ENCODE results near the gene CEP164. TPM values are rescaled to one million over a fixed set of nuclear protein-coding genes. Genes with fewer than 3 reads are reported as not detected.

CEP164 gene
- 38.8 TPM for polyA plus RNA-seq (2013, experiment 1 of 2)
- polyA plus RNA-seq (2013, experiment 2 of 2): 35.7 TPM

- Histone ChIP-seq H3K23ac (ENCODE audit: low read length in 2 of 2) (peak within 1 kb of the TSS in 1 of 2 experiments; percentile 59), H2BK15ac (ENCODE audit: low read depth, poor library complexity, severe bottlenecking) (peak within 1 kb of the TSS; percentile 98), H3K18ac (ENCODE audit: low read depth in 1 of 2, low read length in 2 of 2) (peak within 1 kb of the TSS; percentile 83 to 91), H2BK12ac (ENCODE audit: low read length in 2 of 2) (peak within 1 kb of the TSS in 1 of 2 experiments; percentile 75), H3K4me1 (ENCODE audit: control insufficient read depth, insufficient read depth, low read depth, low read length) (peaks cover 4% of the 10 kb centered on the region), H3K4me2 (ENCODE audit: low read length, poor library complexity, severe bottlenecking) (peak within 1 kb of the TSS; percentile 84), H3K14ac (ENCODE audit: low read length in 2 of 2) (peak within 1 kb of the TSS in 1 of 2 experiments; percentile 80), H4K8ac (ENCODE audit: low read length) (peak within 1 kb of the TSS; percentile 85), H2AK5ac (ENCODE audit: low read length, severe bottlenecking) (no peak within 1 kb of the TSS), H3K36me3 (ENCODE audit: control insufficient read depth in 1 of 2, insufficient read depth in 2 of 2, low read depth in 1 of 2, low read length in 2 of 2) (no peaks in the 10 kb centered on the region), H3K9me3 (ENCODE audit: control insufficient read depth, low read length) (no peaks in the 10 kb centered on the region), H3K9ac (ENCODE audit: low read length) (peak within 1 kb of the TSS; percentile 96), H2BK5ac (ENCODE audit: low read depth, low read length, poor library complexity, severe bottlenecking) (peak within 1 kb of the TSS; percentile 61), H3K27ac (ENCODE audit: low read length, poor library complexity, severe bottlenecking) (peak within 1 kb of the TSS; percentile 78), H3K4ac (ENCODE audit: low read depth in 1 of 2, low read length in 2 of 2) (peak within 1 kb of the TSS; percentile 31 to 78), H2BK120ac (ENCODE audit: low read depth, low read length) (peak within 1 kb of the TSS; percentile 84), H3K27me3 (ENCODE audit: control insufficient read depth in 1 of 2, insufficient read depth in 1 of 2, low read length in 2 of 2) (no peaks in the 10 kb centered on the region), H3K4me3 (ENCODE audit: insufficient read depth in 1 of 2, low read depth in 1 of 2, low read length in 2 of 2) (peak within 1 kb of the TSS; percentile 85 to 86), H4K91ac (ENCODE audit: low read length) (peak within 1 kb of the TSS; percentile 61), H2AFZ (ENCODE audit: low read depth, low read length) (peak within 1 kb of the TSS; percentile 80), H3K79me1 (replicated peaks; ENCODE audit: low read length, poor library complexity, severe bottlenecking) (peaks cover 14% of the 10 kb centered on the region)
- DNase-seq: peak; percentile 97
- under 1% methylated on average over 64 of the region's 64 CpGs for WGBS
Observed at GRCh38 chr11:117327567-117328374, at the start of gene CEP164. Gene CEP164, plus strand, starts transcription at chr11:117327854. Its CDS starts 10,733 bp downstream, at chr11:117338587.

- Histone ChIP-seq H3K9ac (ENCODE audit: low read length) (no peak overlapping the region), H2BK5ac (ENCODE audit: low read depth, low read length, poor library complexity, severe bottlenecking) (no peak overlapping the region), H3K27ac (ENCODE audit: low read length, poor library complexity, severe bottlenecking) (no peak overlapping the region), H3K9me3 (ENCODE audit: control insufficient read depth, low read length) (no peaks in the 10 kb centered on the region), H2BK15ac (ENCODE audit: low read depth, poor library complexity, severe bottlenecking) (no peak overlapping the region), H3K4ac (ENCODE audit: low read depth in 1 of 2, low read length in 2 of 2) (no peak overlapping the region), H2AFZ (ENCODE audit: low read depth, low read length) (no peak overlapping the region), H3K36me3 (ENCODE audit: control insufficient read depth in 1 of 2, insufficient read depth in 2 of 2, low read depth in 1 of 2, low read length in 2 of 2) (peaks cover 14 to 28% of the 10 kb centered on the region in 2 experiments), H2AK5ac (ENCODE audit: low read length, severe bottlenecking) (no peak overlapping the region), H4K91ac (ENCODE audit: low read length) (no peak overlapping the region), H2BK12ac (ENCODE audit: low read length in 2 of 2) (no peak overlapping the region), H3K79me1 (replicated peaks; ENCODE audit: low read length, poor library complexity, severe bottlenecking) (peaks cover 6% of the 10 kb centered on the region), H3K4me2 (ENCODE audit: low read length, poor library complexity, severe bottlenecking) (no peak overlapping the region), H3K18ac (ENCODE audit: low read depth in 1 of 2, low read length in 2 of 2) (no peak overlapping the region), H3K4me1 (ENCODE audit: control insufficient read depth, insufficient read depth, low read depth, low read length) (peaks cover 7% of the 10 kb centered on the region), H4K8ac (ENCODE audit: low read length) (no peak overlapping the region), H3K14ac (ENCODE audit: low read length in 2 of 2) (no peak overlapping the region), H3K4me3 (ENCODE audit: insufficient read depth in 1 of 2, low read depth in 1 of 2, low read length in 2 of 2) (no peak overlapping the region), H2BK120ac (ENCODE audit: low read depth, low read length) (no peak overlapping the region), H3K23ac (ENCODE audit: low read length in 2 of 2) (no peak overlapping the region), H3K27me3 (ENCODE audit: control insufficient read depth in 1 of 2, insufficient read depth in 1 of 2, low read length in 2 of 2) (no peaks in the 10 kb centered on the region)
- no peak for DNase-seq
- WGBS: 100% methylated on average over 1 of the region's 2 CpGs
Observed at GRCh38 chr11:117278347-117278746, 49.3 kb upstream of the CEP164 start.

GRCh38 chr11:117279711-117280376 is 47.8 kb upstream of the CEP164 start:
- WGBS: 81% methylated on average over 4 of the region's 4 CpGs
- H3K79me1 ChIP-seq (replicated peaks; ENCODE audit: low read length, poor library complexity, severe bottlenecking): peaks cover 6% of the 10 kb centered on the region
- H3K4me2 ChIP-seq (ENCODE audit: low read length, poor library complexity, severe bottlenecking): no peak overlapping the region
- no peak overlapping the region for H4K8ac ChIP-seq (ENCODE audit: low read length)
- no peak overlapping the region for H2BK5ac ChIP-seq (ENCODE audit: low read depth, low read length, poor library complexity, severe bottlenecking)
- H3K4ac ChIP-seq (ENCODE audit: low read depth in 1 of 2, low read length in 2 of 2): no peak overlapping the region
- no peak overlapping the region for H4K91ac ChIP-seq (ENCODE audit: low read length)
- no peak overlapping the region for H2BK12ac ChIP-seq (ENCODE audit: low read length in 2 of 2)
- H2AK5ac ChIP-seq (ENCODE audit: low read length, severe bottlenecking): no peak overlapping the region
- no peaks in the 10 kb centered on the region for H3K27me3 ChIP-seq (ENCODE audit: control insufficient read depth in 1 of 2, insufficient read depth in 1 of 2, low read length in 2 of 2)
- H3K4me1 ChIP-seq (ENCODE audit: control insufficient read depth, insufficient read depth, low read depth, low read length): peaks cover 7% of the 10 kb centered on the region
- DNase-seq: no peak
- no peaks in the 10 kb centered on the region for H3K9me3 ChIP-seq (ENCODE audit: control insufficient read depth, low read length)
- no peak overlapping the region for H2AFZ ChIP-seq (ENCODE audit: low read depth, low read length)
- H3K14ac ChIP-seq (ENCODE audit: low read length in 2 of 2): no peak overlapping the region
- H2BK15ac ChIP-seq (ENCODE audit: low read depth, poor library complexity, severe bottlenecking): no peak overlapping the region
- H2BK120ac ChIP-seq (ENCODE audit: low read depth, low read length): no peak overlapping the region
- H3K4me3 ChIP-seq (ENCODE audit: insufficient read depth in 1 of 2, low read depth in 1 of 2, low read length in 2 of 2): no peak overlapping the region
- no peak overlapping the region for H3K23ac ChIP-seq (ENCODE audit: low read length in 2 of 2)
- no peak overlapping the region for H3K27ac ChIP-seq (ENCODE audit: low read length, poor library complexity, severe bottlenecking)
- no peak overlapping the region for H3K9ac ChIP-seq (ENCODE audit: low read length)
- H3K36me3 ChIP-seq (ENCODE audit: control insufficient read depth in 1 of 2, insufficient read depth in 2 of 2, low read depth in 1 of 2, low read length in 2 of 2): peaks cover 19 to 43% of the 10 kb centered on the region in 2 experiments
- H3K18ac ChIP-seq (ENCODE audit: low read depth in 1 of 2, low read length in 2 of 2): no peak overlapping the region

- Histone ChIP-seq H3K4me3 (ENCODE audit: insufficient read depth in 1 of 2, low read depth in 1 of 2, low read length in 2 of 2) (no peak overlapping the region), H2BK5ac (ENCODE audit: low read depth, low read length, poor library complexity, severe bottlenecking) (no peak overlapping the region), H2BK15ac (ENCODE audit: low read depth, poor library complexity, severe bottlenecking) (no peak overlapping the region), H3K27me3 (ENCODE audit: control insufficient read depth in 1 of 2, insufficient read depth in 1 of 2, low read length in 2 of 2) (no peaks in the 10 kb centered on the region), H2BK120ac (ENCODE audit: low read depth, low read length) (no peak overlapping the region), H2AFZ (ENCODE audit: low read depth, low read length) (no peak overlapping the region), H3K9ac (ENCODE audit: low read length) (peak overlapping the region; percentile 58), H3K23ac (ENCODE audit: low read length in 2 of 2) (no peak overlapping the region), H3K4me1 (ENCODE audit: control insufficient read depth, insufficient read depth, low read depth, low read length) (peaks cover 7% of the 10 kb centered on the region), H3K14ac (ENCODE audit: low read length in 2 of 2) (no peak overlapping the region), H2AK5ac (ENCODE audit: low read length, severe bottlenecking) (no peak overlapping the region), H2BK12ac (ENCODE audit: low read length in 2 of 2) (peak overlapping the region in 1 of 2 experiments; percentile 77), H3K9me3 (ENCODE audit: control insufficient read depth, low read length) (no peaks in the 10 kb centered on the region), H3K4ac (ENCODE audit: low read depth in 1 of 2, low read length in 2 of 2) (no peak overlapping the region), H3K79me1 (replicated peaks; ENCODE audit: low read length, poor library complexity, severe bottlenecking) (peaks cover 6% of the 10 kb centered on the region), H4K8ac (ENCODE audit: low read length) (no peak overlapping the region), H3K27ac (ENCODE audit: low read length, poor library complexity, severe bottlenecking) (peak overlapping the region; percentile 88), H4K91ac (ENCODE audit: low read length) (no peak overlapping the region), H3K4me2 (ENCODE audit: low read length, poor library complexity, severe bottlenecking) (no peak overlapping the region), H3K36me3 (ENCODE audit: control insufficient read depth in 1 of 2, insufficient read depth in 2 of 2, low read depth in 1 of 2, low read length in 2 of 2) (peaks cover 21 to 52% of the 10 kb centered on the region in 2 experiments), H3K18ac (ENCODE audit: low read depth in 1 of 2, low read length in 2 of 2) (peak overlapping the region in 1 of 2 experiments; percentile 68)
- WGBS: 0% methylated on average over 6 of the region's 6 CpGs
- DNase-seq: peak; percentile 96
Observed at GRCh38 chr11:117281159-117281558, 46.5 kb upstream of the CEP164 start.

Measured in mesenchymal stem cell (in vitro differentiated cells and primary cell).